ENCODE results near the gene AIF1L. TPM values are rescaled to one million over a fixed set of nuclear protein-coding genes. Genes with fewer than 3 reads are reported as not detected.

AIF1L gene
- total RNA-seq, 1 experiment from 2014 or later: 103 TPM

DNA sequence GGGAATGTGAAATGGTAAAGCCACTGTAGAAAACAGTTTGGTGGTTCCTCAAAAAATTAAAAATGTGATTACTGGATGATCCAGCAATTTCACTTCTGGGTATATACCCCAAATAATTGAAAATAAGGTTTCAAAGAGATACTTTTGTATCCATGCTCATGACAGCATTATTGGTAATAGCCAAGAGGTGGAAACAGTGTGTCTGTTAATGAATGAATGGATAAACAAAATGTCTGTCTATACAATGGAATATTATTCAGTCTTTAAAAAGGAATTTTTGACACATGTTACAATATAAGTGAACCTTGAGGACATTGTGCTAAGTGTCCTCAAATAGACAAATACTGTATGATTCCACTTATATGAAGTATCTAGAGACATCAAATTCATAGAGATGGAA, 69.2 kb downstream of the AIF1L start (continued):
- TF ChIP-seq ZNF281 (CRISPR knock-in tag; IDR thresholded peaks at IDR 0.05) (no peak), AFF4 (CRISPR knock-in tag; IDR thresholded peaks at IDR 0.05; ENCODE audit: borderline replicate concordance) (no peak), TEAD4 (CRISPR knock-in tag; IDR thresholded peaks at IDR 0.05) (no peak), ZNF416 (CRISPR knock-in tag; IDR thresholded peaks at IDR 0.05) (no peak), SMAD4 (CRISPR knock-in tag; IDR thresholded peaks at IDR 0.05) (no peak), GRHL2 (CRISPR knock-in tag; IDR thresholded peaks at IDR 0.05; ENCODE audit: insufficient replicate concordance, severe bottlenecking) (no peak), PRDM15 (CRISPR knock-in tag; IDR thresholded peaks at IDR 0.05) (no peak)

DNA sequence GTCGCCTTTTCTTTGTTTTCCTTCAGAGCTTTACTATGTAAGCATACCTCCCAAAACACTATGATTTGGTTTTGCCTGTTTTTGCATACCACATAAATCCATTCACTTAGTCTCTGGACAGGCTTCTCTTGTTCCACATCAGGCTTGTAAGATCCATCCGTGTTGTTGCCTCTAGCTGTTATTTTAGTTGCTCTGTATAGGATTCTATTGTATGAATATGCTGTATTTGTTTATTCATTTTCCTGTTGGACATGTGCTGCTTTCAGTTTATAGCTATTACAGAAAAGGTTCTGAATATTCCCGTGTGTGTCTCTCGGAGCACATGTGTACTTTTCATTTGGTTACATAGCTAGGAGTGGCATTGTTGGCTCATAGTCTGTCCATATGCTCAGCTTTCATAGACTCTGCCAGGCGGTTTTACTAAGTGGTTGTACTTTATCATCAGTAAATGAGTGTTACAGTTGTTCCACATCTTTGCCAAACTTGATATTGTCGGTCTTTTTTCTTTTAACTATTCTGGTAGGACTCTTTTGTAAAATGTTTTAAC, 70.9 kb downstream of the AIF1L start:
- Mint-ChIP-seq H3K4me3 (no peak overlapping the region), H3K36me3 (peaks cover 33% of the 10 kb centered on the region), H3K4me1 (no peaks in the 10 kb centered on the region), H3K27ac (no peak overlapping the region), H3K27me3 (ENCODE audit: low read depth) (no peaks in the 10 kb centered on the region), H3K9me3 (peaks cover 5% of the 10 kb centered on the region; the same call in 1 of the 2 replicates)
- no peak for ATAC-seq
- ChIA-PET CTCF (interaction anchor here (0.6 to 1.3 kb wide), 3 partner anchors 14 to 183 kb away, joined by 3 to 5 read pairs (median 4); no protein-coding TSS in a partner anchor), POLR2A (no interaction called here)
- no peak for DNase-seq (ENCODE audit: low spot score)
- TF ChIP-seq CREM (CRISPR knock-in tag; IDR thresholded peaks at IDR 0.05) (no peak), ZNF232 (CRISPR knock-in tag; IDR thresholded peaks at IDR 0.05) (no peak), ZNF317 (CRISPR knock-in tag; IDR thresholded peaks at IDR 0.05; ENCODE audit: borderline replicate concordance, low read depth) (no peak), GTF2I (CRISPR knock-in tag; conservative IDR thresholded peaks at IDR 0.05) (no peak), SP1 (CRISPR knock-in tag; conservative IDR thresholded peaks at IDR 0.05) (no peak), ZNF512 (CRISPR knock-in tag; IDR thresholded peaks at IDR 0.05; ENCODE audit: borderline replicate concordance) (no peak), ZNF281 (CRISPR knock-in tag; IDR thresholded peaks at IDR 0.05) (no peak), OVOL2 (CRISPR knock-in tag; IDR thresholded peaks at IDR 0.05; ENCODE audit: borderline replicate concordance) (no peak), HMGXB4 (CRISPR knock-in tag; IDR thresholded peaks at IDR 0.05) (no peak)
- TF ChIP-seq, protein P1, sequence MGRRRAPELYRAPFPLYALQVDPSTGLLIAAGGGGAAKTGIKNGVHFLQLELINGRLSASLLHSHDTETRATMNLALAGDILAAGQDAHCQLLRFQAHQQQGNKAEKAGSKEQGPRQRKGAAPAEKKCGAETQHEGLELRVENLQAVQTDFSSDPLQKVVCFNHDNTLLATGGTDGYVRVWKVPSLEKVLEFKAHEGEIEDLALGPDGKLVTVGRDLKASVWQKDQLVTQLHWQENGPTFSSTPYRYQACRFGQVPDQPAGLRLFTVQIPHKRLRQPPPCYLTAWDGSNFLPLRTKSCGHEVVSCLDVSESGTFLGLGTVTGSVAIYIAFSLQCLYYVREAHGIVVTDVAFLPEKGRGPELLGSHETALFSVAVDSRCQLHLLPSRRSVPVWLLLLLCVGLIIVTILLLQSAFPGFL (CRISPR knock-in tag; IDR thresholded peaks at IDR 0.05; ENCODE audit: borderline replicate concordance): no peak
- TF ChIP-seq, protein P2, sequence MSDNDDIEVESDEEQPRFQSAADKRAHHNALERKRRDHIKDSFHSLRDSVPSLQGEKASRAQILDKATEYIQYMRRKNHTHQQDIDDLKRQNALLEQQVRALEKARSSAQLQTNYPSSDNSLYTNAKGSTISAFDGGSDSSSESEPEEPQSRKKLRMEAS (CRISPR knock-in tag; IDR thresholded peaks at IDR 0.05): no peak
